HG03039 (cell line): ENCODE data around the gene SH3BP2.

Experiments
- ATAC-seq: cut with Tn5 transposase; IDR thresholded peaks from one replicate; pipeline ENCODE4 v1.9.1; 2021; ENCODE audit warnings: mild to moderate bottlenecking, moderate library complexity; ENCODE audit not compliant: unreplicated experiment

The SH3BP2 gene

GRCh38 chr4:2871466-2871865 is 78.6 kb downstream of the SH3BP2 start:
- ATAC-seq: no peak

- no peak for ATAC-seq
Measured at GRCh38 chr4:2871911-2872310, 79.0 kb downstream of the SH3BP2 start.

GRCh38 chr4:2873329-2873728 is 80.4 kb downstream of the SH3BP2 start:
- ATAC-seq: no peak

GRCh38 chr4:2874861-2875260 is 82.0 kb downstream of the SH3BP2 start:
- ATAC-seq: no peak

DNA sequence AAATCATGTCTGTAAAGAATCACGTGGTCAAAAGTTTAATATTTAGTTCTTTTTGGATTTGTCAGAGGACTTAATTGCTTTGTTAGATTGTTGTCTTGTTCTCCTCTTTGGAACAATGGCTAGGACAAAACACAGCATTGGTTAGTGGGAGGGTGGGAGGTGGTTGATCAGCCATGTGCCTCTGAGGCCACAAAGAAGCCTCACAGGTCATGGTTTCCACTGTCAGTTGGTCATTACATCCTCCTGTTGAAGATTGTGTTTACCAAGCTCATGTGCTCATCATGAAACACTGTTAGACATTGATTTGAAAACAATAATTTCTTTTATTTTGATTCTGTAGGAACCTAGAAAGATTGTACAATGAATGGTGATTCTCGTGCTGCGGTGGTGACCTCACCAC is 82.7 kb downstream of the SH3BP2 start:
- ATAC-seq: no peak

GRCh38 chr4:2878346-2878745 is 85.5 kb downstream of the SH3BP2 start:
- ATAC-seq: no peak

DNA sequence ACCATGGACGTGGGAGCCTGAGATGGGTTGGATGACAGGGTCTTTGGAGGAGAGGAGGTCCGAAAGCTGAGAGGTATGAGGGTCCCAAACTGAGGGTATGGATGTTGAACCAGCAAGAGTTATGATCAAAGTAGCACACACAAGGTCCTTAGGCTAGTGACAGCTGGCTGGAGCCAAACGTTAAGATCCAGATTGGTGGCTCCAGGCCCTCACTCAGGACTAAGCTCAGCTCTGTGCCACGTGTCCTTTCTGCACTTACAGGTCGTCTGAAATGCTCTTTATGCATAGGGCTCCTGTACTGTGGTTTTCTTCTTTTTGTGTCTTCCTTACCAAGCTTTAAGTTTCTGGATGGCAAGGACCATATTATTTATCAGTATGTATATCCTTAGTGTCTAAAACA is 86.1 kb downstream of the SH3BP2 start:
- ATAC-seq: no peak

DNA sequence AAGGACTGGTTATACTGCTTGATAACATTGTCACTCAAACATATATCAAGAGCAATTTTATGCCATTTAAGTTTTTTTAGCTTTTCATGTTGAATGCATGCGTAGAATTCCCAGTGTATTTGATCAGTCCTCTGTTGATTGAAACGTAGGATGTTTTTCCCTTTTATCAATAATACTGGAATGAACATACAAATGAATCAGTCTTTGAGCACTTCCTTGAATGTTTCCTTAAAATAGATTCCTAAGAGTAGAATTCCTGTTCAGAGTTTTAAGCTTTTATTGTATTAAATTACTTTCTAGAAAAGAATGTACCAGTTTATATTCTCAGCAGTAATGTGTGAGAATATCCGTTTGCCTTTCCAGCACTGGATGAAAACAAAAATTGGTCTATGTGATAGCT is 88.5 kb downstream of the SH3BP2 start:
- ATAC-seq: no peak

DNA sequence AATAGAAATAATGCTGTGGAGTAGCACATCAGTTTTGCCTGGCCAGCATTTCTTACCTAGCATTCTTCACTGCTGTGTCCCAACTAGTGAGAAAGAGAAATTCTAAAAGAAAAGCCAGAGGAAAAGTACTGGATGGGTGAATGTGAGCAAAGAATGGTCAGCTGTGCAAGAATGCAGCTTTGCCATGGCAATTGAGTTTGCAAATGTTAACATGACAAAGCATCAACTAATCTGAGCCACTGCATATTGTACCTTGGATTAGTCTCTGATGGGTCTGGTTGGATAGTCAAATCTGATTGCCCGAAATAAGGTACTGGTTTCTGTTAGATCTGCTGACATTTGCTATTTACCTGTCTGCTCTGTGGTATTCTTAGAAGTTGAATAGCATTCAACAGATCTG is 89.5 kb downstream of the SH3BP2 start:
- no peak for ATAC-seq

- no peak for ATAC-seq
Measured at GRCh38 chr4:2886161-2886560, 93.3 kb downstream of the SH3BP2 start.

DNA sequence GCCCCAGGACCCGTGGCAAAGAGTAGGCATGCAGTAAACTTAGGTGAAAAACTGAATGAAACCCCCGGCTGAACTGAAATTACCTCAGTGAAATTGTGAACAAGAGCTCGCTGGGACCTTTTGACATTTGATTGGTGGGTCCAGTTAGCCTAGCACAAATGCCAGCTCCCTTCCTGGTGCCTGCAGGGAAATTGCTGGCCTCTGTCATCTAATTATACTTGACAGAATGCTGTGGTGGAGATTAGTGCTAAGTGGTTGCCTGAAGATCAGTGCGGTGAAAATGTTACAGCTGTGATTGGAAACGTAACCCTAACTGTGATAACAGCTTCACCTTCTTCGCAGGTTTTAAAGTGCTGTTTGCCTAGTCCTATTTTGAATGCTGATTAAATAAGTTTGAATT is 93.7 kb downstream of the SH3BP2 start:
- no peak for ATAC-seq

DNA sequence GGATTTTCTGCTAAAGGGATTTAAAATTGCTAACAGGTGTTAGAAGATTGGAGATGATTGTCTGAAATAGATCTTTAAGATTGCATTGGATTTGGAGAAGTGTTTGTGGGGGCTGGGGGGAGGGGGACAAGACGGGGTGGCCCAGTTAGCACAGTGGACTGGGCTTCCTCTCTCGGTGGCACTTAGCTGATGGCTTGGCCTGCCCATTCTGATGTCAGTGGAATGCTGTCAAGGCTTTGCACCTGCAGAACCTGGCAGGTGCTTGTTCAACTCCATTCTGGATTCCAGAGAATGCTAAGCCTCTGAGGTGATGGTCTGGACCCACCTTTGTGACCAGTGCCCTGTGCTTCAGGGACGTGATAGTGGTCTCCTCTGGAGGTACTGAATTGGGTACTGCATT is 94.5 kb downstream of the SH3BP2 start:
- ATAC-seq: no peak

GRCh38 chr4:2888886-2889285 is 96.0 kb downstream of the SH3BP2 start:
- ATAC-seq: no peak
